Epithelial cell of proximal tubule (primary cell): Measurements from ENCODE around the gene DCTN3. TPM values are rescaled to one million over a fixed set of nuclear protein-coding genes. Genes with fewer than 3 reads are reported as not detected.

Source experiments
- DNase-seq: peaks from one replicate; pipeline ENCODE4 v3.0.0-alpha.2; 2011; ENCODE audit warnings: low read depth
- H3K4me3 ChIP-seq: 2 replicates; pipeline ENCODE4 v1.5.1; 2011; ENCODE audit warnings: low read depth, mild to moderate bottlenecking, low read length
- total RNA-seq: library from RNA; depleted of rRNA; stranded (reverse); fragments of >200 nt; gene quantifications from 2 replicates; pipeline ENCODE4 v1.2.3, GENCODE V29; 2015
- TF ChIP-seq, protein P1 (sequence below): conservative IDR thresholded peaks from 2 replicates; pipeline ENCODE4 v1.5.1; 2012; ENCODE audit warnings: low read depth, mild to moderate bottlenecking, low read length

DCTN3 gene
- total RNA-seq, 1 donor from 2014 or later = 90.6 TPM

DNA sequence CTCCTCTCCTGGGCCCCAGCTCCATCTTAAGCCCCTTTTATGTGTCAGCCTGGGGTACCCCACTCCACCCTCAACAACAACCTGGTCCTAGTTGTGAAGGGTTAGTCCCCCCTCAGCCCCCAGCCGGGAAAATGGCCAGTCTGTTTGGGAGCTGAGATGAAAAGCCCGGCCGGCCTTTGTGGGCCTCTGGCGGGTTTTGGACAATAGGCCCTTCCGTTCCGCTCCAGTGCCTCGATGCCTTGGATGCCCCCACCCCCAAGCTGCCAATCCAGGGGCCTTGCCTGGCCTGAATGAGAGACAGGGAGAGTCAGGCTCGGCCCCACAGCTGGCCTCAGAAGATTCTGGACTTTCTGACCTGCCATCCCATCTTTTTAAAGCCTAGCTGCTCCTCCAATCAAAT, 39.9 kb downstream of the DCTN3 start:
- TF ChIP-seq, protein P1, sequence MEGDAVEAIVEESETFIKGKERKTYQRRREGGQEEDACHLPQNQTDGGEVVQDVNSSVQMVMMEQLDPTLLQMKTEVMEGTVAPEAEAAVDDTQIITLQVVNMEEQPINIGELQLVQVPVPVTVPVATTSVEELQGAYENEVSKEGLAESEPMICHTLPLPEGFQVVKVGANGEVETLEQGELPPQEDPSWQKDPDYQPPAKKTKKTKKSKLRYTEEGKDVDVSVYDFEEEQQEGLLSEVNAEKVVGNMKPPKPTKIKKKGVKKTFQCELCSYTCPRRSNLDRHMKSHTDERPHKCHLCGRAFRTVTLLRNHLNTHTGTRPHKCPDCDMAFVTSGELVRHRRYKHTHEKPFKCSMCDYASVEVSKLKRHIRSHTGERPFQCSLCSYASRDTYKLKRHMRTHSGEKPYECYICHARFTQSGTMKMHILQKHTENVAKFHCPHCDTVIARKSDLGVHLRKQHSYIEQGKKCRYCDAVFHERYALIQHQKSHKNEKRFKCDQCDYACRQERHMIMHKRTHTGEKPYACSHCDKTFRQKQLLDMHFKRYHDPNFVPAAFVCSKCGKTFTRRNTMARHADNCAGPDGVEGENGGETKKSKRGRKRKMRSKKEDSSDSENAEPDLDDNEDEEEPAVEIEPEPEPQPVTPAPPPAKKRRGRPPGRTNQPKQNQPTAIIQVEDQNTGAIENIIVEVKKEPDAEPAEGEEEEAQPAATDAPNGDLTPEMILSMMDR = no peak
- no peak overlapping the region for H3K4me3 ChIP-seq
- no peak for DNase-seq

DNA sequence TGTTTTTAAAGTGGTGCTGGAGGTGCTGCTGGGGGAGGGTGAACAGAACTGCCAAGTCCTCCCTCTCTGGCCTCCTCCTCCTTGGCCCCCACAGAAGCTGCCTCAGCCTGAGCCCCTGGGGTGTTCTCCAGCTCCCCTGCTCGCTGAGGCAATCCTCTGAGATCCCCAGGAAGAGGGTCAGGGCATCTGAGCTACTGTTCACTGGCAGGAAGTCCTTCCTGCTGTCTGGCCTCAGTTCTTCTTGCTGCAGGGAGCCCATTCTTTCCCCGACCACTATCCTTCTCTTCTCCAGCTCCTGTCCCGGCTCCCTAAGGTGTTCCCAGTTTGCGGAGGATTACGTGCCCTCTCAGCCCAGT, 40.5 kb downstream of the DCTN3 start:
- no peak overlapping the region for H3K4me3 ChIP-seq
- DNase-seq = no peak
- TF ChIP-seq, protein P1 = no peak

DNA sequence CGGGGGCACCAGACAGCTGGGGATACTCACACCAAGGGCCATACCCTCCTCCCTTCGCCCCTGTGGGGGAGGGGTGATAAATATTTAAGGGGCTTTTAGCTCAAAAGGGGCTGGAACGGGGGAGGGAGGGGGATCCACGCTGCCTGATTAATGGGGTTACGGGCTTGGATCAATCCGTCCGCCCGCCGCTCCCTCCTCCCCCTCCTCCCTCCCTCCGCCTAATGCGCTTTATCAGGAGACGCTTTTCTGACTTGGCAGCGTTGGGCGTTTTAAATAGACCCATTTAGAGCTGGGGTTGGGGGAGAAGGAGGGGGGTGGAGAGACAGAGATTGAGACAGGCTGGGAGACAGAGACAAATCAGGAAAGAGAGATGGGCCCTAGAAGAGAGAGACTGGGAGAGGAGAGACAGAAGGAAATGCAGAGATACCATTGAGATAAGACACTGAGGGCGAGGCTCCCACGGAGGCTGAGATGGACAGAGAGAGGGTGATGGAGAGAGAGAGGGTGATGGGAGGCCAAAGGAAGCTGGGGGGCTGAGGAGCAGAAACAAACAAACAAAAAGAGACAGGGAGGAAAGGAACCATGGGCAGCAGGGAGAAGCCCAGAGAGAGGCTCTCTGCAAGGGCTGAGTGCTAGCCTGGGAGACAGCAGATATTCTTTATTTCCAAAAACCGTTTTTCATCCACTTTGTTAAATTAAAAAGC, 41.0 kb downstream of the DCTN3 start:
- no peak for DNase-seq
- TF ChIP-seq, protein P1 = no peak
- H3K4me3 ChIP-seq = no peak overlapping the region

DNA sequence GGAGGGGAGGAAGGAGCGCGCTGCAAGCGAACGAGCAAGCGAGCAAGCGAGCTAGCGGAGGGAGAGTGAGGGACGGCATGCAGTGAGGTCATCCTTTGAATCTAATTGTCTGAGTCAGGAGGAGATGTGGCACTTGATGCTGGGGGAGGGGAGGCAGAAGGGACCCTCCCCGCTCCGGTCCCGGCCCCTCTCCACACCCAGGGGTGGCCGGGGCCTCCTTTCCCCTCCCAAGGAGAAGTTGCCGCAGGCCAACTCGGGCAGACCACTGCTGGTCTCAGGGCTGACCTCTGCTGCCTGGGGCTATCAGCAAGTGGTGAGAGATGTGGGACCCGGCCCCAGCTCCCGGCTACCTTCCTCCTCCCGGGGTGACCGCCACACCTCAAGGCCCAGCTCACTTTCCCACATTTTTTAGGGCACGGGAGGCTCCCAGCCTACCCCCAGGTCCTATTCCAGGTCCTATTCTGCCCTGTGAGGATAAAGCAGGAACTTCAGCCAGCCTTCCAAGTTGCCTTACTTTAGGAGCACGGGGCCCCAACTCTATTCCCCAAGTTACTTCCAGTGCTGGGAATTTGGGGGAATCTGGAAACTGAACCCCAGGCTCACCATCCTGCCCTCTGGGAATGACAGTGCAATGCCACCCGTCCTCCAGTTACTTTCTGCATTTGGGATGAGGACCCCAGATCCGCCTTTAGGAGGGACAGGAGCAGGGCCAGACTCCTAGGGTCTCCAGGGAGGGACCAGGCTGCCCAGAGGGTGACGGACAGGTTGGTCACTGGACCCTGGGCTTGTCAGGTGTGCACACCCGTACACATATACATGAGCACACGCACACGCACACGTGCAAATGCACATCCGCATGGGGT, 41.8 kb downstream of the DCTN3 start:
- DNase-seq = no peak
- TF ChIP-seq, protein P1 = no peak
- H3K4me3 ChIP-seq = no peak overlapping the region

DNA sequence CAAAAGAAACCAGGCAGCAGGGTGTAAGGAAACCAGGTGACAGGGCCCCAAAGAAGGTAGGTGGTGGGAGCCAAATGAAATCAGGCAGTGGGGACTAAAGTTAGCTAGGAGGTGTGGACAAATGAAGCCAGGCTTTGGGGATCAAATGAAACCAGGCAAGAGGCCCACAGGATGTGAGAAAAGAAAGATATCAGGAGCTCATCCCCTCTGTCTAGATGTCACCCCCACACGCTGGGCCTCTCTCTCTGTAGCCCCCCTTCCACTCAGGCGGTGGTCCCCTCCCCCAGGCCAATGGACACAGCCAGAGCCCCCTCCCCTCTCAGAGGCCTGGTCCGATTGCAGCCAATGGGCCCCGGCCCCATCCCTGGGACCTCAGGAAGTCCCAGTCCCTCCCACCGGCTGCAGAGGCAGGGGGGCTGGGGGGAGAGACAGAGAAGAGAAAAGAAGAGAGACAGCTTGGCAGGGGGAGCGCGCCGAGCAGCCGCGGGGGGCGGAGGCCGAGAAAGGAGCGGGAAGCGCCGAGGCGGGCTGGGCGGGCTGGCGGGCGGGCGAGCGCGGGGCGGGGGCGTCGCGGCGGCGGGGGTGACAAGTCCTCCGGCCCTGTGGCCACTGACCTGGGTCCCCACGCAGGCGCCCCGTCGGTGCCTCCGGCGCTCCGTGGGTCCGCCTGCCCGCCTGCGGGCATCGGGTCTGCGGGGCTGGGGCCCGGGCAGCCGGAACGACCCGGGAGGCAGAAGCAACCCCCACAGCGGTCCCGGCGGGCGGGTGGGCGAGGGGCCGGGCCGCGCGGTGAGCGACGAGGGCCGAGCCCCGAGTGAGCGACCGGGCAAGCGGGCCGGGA, 42.7 kb downstream of the DCTN3 start:
- DNase-seq = no peak
- no peak overlapping the region for H3K4me3 ChIP-seq
- TF ChIP-seq, protein P1 = no peak

DNA sequence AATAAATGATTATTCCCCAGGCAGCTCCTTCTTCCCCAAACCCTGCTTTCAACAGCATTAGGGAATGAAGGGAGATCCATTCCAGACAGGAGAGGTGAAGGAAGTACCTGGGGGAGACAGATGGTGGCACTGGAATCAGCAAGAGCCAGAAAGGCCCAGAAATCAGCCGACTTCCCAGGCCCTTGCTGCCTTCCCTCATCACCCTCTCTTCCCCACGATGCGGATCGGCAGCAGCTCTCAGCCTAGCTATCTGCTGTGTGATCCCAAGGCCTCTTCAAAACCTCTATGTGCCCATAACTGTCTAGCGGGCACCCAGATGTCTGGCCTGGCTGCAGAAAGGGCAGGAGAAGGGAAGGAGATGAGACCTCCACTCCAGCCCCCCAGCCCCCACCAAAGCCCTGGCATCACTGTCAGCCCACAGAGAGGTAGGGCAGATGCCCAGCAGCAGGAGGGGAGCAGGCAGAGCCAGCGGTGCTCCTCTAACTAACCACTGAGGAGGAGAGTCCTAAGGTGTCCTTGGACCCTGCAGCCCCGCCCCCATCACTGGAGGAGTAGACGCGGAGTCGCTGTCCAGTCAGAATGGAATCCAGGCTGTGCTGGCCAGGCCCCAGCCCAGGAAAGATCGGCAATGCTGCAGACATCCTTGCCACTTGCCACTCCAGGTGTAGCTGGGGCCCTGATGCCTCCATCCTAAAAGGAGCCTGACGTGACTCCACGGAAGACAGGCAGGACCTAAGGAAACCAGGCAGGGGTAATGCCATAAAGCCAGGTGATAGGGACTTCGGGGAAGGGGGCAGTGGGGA, 43.5 kb downstream of the DCTN3 start:
- no peak overlapping the region for H3K4me3 ChIP-seq
- TF ChIP-seq, protein P1 = no peak
- DNase-seq = no peak
